ENCODE measurements around the gene GAA.
"Not testable (repeated sequence)": the region's sequence is repeated elsewhere in the genome, so short reads cannot be mapped to it uniquely, and the experiment has no call there.

GAA gene

DNA sequence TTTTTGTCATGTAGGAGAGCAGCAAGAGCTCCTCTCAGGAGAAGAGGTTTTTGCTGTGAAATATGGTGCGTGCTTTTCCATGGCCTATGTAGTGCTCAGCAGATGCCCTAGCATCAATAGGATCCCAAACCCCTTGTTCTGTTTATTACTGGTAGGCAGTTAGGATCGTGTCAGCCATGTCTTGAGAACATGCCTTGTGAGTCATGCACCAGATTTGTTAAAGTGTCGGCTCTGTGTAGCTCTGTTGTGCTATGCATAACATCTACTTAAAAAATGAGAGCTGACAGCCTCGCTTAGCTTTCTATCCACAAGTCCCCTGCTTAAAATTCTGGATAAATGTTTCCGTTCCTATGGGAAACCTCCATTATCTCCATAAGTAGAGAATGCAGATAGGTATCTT is 50.0 kb downstream of the GAA start:
- FAIRE-seq: no peak

DNA sequence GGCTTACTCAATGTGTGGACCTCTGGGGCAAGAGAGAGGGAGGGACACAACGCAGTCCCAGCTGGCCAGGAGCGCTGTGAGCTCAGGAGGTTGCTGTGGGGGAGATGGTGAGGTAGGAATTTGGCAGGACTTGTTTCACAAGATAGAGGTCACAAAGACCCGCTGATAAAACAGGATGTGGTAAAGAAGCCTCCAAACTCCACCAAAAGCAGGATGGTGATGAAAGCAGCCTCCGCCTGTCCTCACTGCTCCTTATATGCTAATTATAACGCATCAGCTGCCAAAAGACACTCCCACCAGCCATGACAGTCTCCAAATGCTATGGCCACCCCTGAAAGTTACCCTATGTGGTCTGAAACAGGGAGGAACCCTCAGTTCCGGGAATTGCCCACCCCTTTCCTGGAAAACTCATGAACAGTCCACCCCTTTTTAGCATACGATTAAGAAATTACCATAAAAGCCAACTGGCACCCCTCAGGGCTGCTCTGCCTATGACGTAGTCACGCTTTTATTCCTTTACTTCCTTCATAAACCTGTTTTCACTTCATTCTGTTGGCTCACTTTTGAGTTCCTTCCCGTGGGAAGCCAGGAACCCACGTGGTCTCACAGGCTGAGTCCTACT is 50.8 kb downstream of the GAA start:
- no peak for FAIRE-seq

DNA sequence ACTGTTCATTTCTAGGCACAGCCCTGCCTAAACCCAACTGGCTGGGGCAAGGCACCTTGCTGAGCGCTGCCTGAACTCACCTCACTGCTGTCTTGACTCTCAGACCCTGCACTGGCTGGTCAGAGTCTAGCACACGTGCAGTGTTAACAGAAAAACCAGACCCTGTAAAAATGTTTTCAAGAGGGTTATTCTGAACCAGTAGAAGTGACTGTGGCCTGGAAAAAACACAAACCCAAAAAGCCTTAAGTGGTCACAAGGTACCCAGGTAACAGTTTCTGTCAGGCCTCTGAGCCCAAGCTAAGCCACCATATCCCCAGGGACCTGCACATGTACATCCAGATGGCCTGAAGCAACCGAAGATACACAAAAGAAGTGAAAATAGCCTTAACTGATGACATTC is 51.6 kb downstream of the GAA start:
- FAIRE-seq: no peak

DNA sequence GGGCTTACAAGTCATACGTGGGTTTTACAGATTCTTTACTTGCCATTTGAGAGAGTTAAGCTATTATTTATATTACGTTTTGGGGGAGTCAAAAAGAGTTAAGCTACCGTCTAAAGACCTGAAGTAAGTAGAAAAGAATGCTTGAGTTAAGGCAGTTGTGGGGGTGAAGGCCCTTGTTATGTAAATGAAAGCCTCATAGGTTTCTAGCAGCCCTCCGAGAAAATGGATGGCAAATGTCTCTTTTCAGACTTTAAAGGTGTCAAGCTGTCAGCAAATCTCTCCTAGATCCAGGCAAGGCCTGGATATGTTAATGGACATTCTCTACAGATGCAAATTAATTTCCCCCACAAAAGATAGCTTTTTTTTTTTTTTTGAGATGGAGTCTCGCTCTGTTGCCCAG is 52.8 kb downstream of the GAA start:
- no peak for FAIRE-seq

DNA sequence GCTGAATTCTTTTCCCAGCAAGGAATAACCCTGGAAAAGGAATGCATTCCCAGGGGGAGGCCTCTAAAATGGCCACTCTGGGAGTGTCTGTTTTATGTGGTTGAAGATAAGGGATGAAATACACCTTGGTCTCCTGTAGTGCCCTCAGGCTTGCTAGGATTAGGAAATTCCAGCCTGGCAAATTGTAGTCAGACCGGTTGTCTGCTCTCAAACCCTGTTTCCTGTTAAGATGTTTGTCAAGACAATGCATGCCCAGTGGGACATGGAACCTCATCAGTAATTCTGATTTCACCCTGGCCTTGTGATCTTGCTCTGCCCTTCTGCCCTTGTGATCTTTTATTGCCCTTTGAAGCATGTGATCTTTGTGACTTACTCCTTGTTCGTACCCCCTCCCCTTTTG is 54.2 kb downstream of the GAA start:
- not testable (repeated sequence) for FAIRE-seq

DNA sequence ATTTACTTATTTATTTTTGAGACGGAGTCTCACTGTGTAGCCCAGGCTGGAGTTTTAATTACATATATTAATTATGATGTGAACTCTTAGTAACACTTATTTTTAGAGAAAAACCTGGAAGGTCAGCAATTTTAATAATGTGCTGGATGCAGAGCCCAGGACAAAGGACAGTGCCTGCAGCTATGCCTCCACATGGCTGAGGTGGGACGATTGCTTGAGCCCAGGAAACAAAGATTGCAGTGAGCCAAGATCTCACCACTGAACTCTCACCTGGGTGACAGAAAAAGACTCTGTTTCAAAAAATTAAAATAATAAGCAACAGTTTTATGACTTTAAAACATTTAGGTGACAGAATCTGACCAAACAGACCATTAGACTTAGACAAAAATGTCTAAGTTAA is 57.5 kb downstream of the GAA start:
- no peak for FAIRE-seq

DNA sequence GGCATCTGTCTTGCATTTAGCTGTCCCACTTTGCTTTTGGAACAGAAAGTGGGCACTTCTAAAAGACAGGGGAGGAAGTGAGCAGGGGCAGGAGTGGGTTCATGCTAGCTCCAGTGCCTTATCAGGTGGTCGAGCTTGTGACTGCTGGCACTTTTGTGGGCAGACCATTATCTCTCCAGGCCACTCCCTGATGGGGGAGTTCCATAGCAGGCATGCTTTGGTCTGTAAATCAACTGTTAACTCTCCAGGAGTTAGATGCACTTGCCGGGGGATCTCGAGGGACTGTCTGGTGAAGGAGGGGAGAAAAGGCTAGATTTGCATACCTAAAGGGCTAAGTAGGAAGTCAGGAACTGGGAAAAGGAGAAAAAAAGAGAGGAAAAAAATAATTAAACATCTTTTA is 59.2 kb downstream of the GAA start:
- no peak for FAIRE-seq

DNA sequence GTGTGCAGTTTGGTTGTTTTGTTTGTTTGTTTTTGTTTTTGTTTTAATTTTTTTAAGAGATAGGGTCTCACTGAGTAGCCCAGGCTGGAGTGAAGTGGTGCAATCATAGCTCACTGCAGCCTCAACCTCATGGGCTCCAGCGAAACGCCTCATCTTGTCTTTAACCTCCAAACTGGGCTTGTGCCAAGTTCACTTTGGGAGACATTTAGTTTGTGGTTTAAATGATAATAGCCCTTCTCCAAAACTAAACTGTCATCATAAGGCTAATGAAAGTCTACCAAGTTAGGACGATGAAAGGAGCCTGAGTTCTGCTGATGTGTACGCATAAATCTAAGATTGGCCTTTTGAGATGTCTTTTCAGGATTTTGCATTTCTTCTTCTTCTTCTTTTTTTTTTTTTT is 62.0 kb downstream of the GAA start:
- FAIRE-seq: no peak

DNA sequence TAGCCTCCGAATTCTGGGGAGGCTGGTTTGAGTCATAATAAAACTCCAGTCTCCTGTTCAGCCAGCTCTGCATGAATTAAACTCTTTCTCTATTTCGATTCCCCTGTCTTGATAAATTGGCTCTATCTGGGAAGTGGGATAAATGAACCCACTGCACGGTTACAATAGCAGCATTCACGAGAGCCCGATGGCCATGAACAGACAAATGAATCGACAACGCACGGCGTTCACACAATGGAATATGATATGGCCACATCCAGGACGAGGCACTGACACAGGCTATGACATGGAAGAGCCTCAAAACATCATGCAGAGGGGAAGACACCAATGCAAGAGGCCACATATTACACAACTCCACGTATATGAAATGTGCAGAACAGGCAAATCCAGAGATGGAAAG is 62.8 kb downstream of the GAA start:
- no peak for FAIRE-seq

DNA sequence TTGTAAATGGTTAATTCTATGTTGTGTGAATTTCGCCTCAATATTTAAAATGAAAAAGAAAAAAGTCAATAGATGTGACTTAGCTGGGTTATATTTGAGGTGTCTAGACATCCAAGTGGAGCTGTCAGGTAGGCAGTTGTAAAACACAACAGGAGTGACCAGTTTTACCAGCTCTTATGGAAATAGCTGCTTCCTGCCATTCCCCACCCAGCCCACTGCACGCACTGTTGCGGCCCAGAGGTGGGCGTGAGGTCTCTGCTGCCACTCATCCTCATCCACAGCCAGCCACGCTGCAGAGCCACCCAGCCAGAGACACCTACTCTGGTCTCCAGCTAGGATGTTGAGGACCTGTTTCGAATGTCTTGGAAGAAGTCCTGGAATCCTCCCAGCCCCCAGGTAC is 65.1 kb downstream of the GAA start:
- FAIRE-seq: no peak

DNA sequence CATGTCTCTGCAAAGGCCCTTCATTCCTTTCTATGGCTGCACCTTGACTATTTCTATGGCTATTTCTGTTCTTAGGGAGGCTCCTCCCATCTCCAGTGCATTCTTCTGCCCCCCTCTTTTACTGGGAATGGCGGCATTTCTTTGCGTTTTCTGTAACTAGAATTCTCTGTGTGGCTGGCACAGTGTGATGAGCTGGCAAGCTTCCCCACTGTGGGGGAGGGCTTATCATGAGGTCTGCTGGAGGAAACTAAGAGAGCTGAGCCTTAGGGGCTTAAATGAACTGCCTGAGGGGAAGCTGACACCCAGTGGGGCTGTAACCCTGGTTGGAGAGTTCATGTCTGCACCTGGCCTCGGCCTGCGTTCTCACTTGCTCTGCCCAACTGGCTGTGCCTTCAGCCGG is 67.0 kb downstream of the GAA start:
- FAIRE-seq: no peak

DNA sequence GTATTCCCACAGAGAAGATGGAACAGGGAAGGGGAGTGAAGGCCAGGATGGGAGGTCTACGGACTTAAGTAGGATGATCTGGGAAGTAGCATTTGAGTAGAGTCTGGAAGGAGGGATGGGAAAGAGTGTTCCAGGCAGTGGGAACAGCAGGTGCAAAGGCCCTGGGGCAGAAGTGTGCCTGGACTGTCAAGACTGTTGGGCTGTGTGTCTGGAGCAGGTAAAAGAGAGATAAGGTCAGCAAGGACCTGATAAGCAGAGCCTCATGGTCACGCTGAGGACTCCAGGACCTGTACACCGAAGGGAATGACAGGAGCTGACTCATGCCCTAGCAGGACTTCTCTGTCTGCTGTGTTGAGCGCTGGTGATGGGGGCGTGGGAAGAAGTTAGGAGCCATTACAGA is 67.7 kb downstream of the GAA start:
- no peak for FAIRE-seq

Measured in TTC549 (cell line).